GM12878 (cell line): ENCODE data around the gene CALR. TPM values are rescaled to one million over a fixed set of nuclear protein-coding genes. Genes with fewer than 3 reads are reported as not detected.
"Not testable (repeated sequence)": the region's sequence is repeated elsewhere in the genome, so short reads cannot be mapped to it uniquely, and the experiment has no call there.

Source experiments
- ATAC-seq: fragments of 200-7000 bp; cut with Tn5 transposase; 3 replicates; pipeline ENCODE4 v1.9.1; 2020; ENCODE audit warnings: mild to moderate bottlenecking, moderate library complexity
- BruUV-seq: library from RNA; stranded (reverse); fragments of 400-500 nt; replicated peaks from 2 replicates; lab custom pipeline; 2021; lab: Mats Ljungman, UMichigan
- CTCF ChIA-PET: fragments of 300-600 bp; sonication (Branson Sonifier 250); formaldehyde crosslinking; extraction: SDS; loops from one replicate; lab custom pipeline; 2021; ENCODE audit warnings: inconsistent platforms; lab: Yijun Ruan, JAX
- POLR2A ChIA-PET: fragments of 350-600 bp; formaldehyde crosslinking; extraction: SDS; loops from one replicate; lab custom pipeline; 2021; ENCODE audit warnings: inconsistent platforms; lab: Charles Lee
- RAD21 ChIA-PET: fragments of 300-600 bp; sonication (Branson Sonifier 250); formaldehyde crosslinking; loops from one replicate; lab custom pipeline; 2023; ENCODE audit warnings: antibody characterized with exemption; ENCODE audit not compliant: unreplicated experiment; lab: Charles Lee
- SMC1A ChIA-PET: fragments of 300-600 bp; sonication (Branson Sonifier 250); formaldehyde crosslinking; loops from one replicate; lab custom pipeline; 2023; ENCODE audit not compliant: unreplicated experiment, uncharacterized antibody; lab: Charles Lee
- DNase-seq: peaks from one replicate; pipeline ENCODE4 v3.0.0-alpha.2; 2011; ENCODE audit warnings: low read depth, low spot score
- FAIRE-seq: peaks from 3 replicates; lab custom pipeline; 2011; peaks lifted over from hg19 to GRCh38; lab: Jason Lieb, UNC
- H2AFZ ChIP-seq: 2 replicates; pipeline ENCODE4 v1.6.0; 2011; ENCODE audit warnings: low read depth, low read length, control low read depth; ENCODE audit not compliant: control insufficient read depth
- H3K27ac ChIP-seq: 2 replicates; pipeline ENCODE4 v1.5.1; 2011; ENCODE audit warnings: control low read depth; ENCODE audit not compliant: control insufficient read depth, insufficient read depth
- H3K27me3 ChIP-seq, 2 experiments: replicated peaks in 1 of 2; 2 replicates each; pipeline versions ENCODE4 v1.6.0 to v1.6.1; 2011; ENCODE audit warnings: low read length in 1 of 2; ENCODE audit not compliant: control insufficient read depth in 2 of 2, insufficient read depth in 2 of 2
- H3K36me3 ChIP-seq, 2 experiments: 2 replicates each; pipeline ENCODE4 v1.5.1; 2011; ENCODE audit warnings: low read length in 1 of 2; ENCODE audit not compliant: control insufficient read depth in 2 of 2, insufficient read depth in 2 of 2
- H3K4me1 ChIP-seq: 2 replicates; pipeline ENCODE4 v1.6.1; 2011; ENCODE audit warnings: mild to moderate bottlenecking, low read length, moderate library complexity, mixed read lengths; ENCODE audit not compliant: control insufficient read depth, insufficient read depth
- H3K4me2 ChIP-seq: 2 replicates; pipeline ENCODE4 v1.6.0; 2011; ENCODE audit warnings: control low read depth; ENCODE audit not compliant: control insufficient read depth, insufficient read depth
- H3K4me3 ChIP-seq: fragments of 200-600 bp; sonication (generic); 2 replicates; pipeline ENCODE4 v1.5.1; 2016
- H3K79me2 ChIP-seq: 2 replicates; pipeline ENCODE4 v1.6.0; 2011; ENCODE audit warnings: low read length; ENCODE audit not compliant: control insufficient read depth, insufficient read depth
- H3K9ac ChIP-seq: 2 replicates; pipeline ENCODE4 v1.8.0; 2011; ENCODE audit warnings: low read length, control low read depth, mixed read lengths; ENCODE audit not compliant: control insufficient read depth, insufficient read depth
- H3K9me3 ChIP-seq: replicated peaks from 3 replicates; pipeline ENCODE4 v1.5.1; 2011; ENCODE audit warnings: mild to moderate bottlenecking, low read length; ENCODE audit not compliant: control insufficient read depth, insufficient read depth
- H4K20me1 ChIP-seq: 2 replicates; pipeline ENCODE4 v1.6.0; 2011; ENCODE audit not compliant: control insufficient read depth, insufficient read depth
- BHLHE40 ChIP-seq, 2 experiments: fragments of 450-650 bp in 1 of 2; IDR thresholded peaks; 2 replicates each; pipeline ENCODE4 v1.6.1; 2011 to 2017; ENCODE audit warnings: low read depth in 2 of 2, borderline replicate concordance in 1 of 2, improper control_type of control experiment in 1 of 2, low read length in 1 of 2, mild to moderate bottlenecking in 1 of 2
- POLR2AphosphoS5 ChIP-seq: IDR thresholded peaks from 2 replicates; pipeline ENCODE4 v1.6.1; 2011; ENCODE audit warnings: mild to moderate bottlenecking, low read length, inconsistent platforms
- SMAD5 ChIP-seq: IDR thresholded peaks from 2 replicates; pipeline ENCODE4 v1.6.1; 2016; ENCODE audit warnings: antibody characterized with exemption, low read depth
- SPI1 ChIP-seq: IDR thresholded peaks from 2 replicates; pipeline ENCODE4 v1.6.1; 2011; ENCODE audit warnings: low read depth, mild to moderate bottlenecking, low read length, moderate library complexity, borderline replicate concordance; ENCODE audit not compliant: insufficient read depth
- WGBS: methylation state at CpG from one replicate; pipeline ENCODE4 v1.1.6; 2016; ENCODE audit warnings: low lambda C conversion rate; ENCODE audit not compliant: insufficient replicate concordance, insufficient coverage; ENCODE audit errors: missing lambda C conversion rate; 5-methylcytosine and 5-hydroxymethylcytosine counted together
- in situ Hi-C: fragments of 300-500 bp; cut with MboI; formaldehyde crosslinking; loops from 9 replicates; pipeline ENCODE4 v1.14.3; 2018; ENCODE audit warnings: mixed read lengths
- intact Hi-C: fragments of 100-400 bp; cut with micrococcal nuclease; formaldehyde crosslinking; loops from one replicate; pipeline ENCODE4 v1.14.2; 2022; ENCODE audit not compliant: unreplicated experiment
- polyA plus RNA-seq, 11 experiments: library from polyadenylated mRNA; depleted of rRNA in 4 of 11; unstranded in 6 of 11; stranded (reverse) in 5 of 11; fragments of >200 nt; fragmentation: Nextera tagmentation in 4 of 11; fragmentation: Illumina TruSeq in 1 of 11; extraction: Ambion mirVana in 4 of 11; extraction: Trizol in 1 of 11; gene quantifications; 1 replicate in 1 of 11; 2 replicates in 10 of 11; pipeline versions ENCODE4 v1.2.1 to v1.2.3, GENCODE V29; 2011 to 2016; ENCODE audit warnings: inconsistent platforms in 2 of 11, missing spikeins in 2 of 11, low read depth in 1 of 11
- total RNA-seq, 4 experiments: library from RNA; depleted of rRNA in 3 of 4; stranded (reverse); fragments of >200 nt in 3 of 4; fragmentation: Illumina TruSeq in 1 of 4; extraction: Trizol in 1 of 4; gene quantifications; 2 replicates each; pipeline versions ENCODE4 v1.2.1 to v1.2.3, GENCODE V29; 2013 to 2021
- TF ChIP-seq, protein P1 (sequence below): fragments of 450-650 bp; IDR thresholded peaks from 2 replicates; pipeline ENCODE4 v1.6.1; 2016; ENCODE audit warnings: mild to moderate bottlenecking
- TF ChIP-seq, protein P2 (sequence below): fragments of 450-650 bp; IDR thresholded peaks from 2 replicates; pipeline ENCODE4 v1.6.1; 2014; ENCODE audit warnings: mild to moderate bottlenecking
- TF ChIP-seq, protein P3 (sequence below): fragments of 450-650 bp; IDR thresholded peaks from 2 replicates; pipeline ENCODE4 v1.6.1; 2017; ENCODE audit warnings: mild to moderate bottlenecking

CALR gene
- total and polyA plus RNA-seq, 10 of the 15 experiments (the other 5 are each of a cell fraction or from before 2014, with no cell fraction given): 202 to 1,451 (median 749) TPM

DNA sequence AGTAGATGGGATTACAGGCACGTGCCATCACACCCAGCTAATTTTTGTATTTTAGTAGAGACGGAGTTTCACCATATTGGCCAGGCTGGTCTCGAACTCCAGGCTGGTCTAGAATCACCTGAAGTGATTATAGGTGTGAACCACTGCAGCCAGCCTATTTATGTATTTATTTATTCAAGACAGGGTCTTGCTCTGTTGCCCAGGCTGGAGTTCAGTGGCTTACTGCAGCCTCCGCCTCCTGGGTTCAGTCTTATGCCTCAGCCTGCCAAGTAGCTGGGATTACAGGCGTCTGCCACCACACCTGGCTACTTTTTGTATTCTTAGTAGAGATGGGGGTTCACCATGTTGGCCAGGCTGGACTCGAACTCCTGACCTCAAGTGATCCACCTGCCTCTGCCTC is 13.6 kb downstream of the CALR start:
- FAIRE-seq, ATAC-seq, RAD21 ChIA-PET: not testable (repeated sequence)

DNA sequence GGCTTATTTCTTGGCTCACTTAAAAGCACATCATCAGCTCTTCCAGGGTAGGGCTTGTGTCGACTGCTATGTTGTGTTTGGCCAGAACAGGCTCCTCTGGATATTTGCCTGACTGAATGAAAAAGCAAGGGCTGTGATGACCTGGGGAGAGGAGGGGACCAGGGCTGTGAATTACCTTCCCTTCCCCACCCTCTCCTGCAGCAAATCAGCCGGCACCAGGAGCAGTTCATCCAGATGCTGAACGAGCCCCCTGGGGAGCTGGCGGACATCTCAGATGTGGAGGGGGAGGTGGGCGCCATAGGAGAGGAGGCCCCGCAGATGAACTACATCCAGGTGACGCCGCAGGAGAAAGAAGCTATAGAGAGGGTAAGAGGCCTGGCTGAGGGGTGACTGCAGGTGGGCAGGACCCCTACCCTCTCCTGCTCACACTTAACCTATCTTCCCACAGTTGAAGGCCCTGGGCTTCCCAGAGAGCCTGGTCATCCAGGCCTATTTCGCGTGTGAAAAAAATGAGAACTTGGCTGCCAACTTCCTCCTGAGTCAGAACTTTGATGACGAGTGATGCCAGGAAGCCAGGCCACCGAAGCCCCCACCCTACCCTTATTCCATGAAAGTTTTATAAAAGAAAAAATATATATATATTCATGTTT is 14.2 kb downstream of the CALR start:
- no peak overlapping the region for H3K27ac ChIP-seq
- intact Hi-C loops (no loop called here), in situ Hi-C loops (no loop called here)
- ChIA-PET RAD21 (no interaction called here), CTCF (interaction anchor here (0.6 to 4.6 kb wide), 4 partner anchors 13 to 192 kb away, joined by 3 to 40 read pairs (median 4); partner anchors contain the start of gene DNASE2), SMC1A (interaction anchor here (2.5 kb wide), 1 partner anchor 15 kb away, joined by 9 read pairs; the partner anchor contains the start of gene CALR), POLR2A (interaction anchor here (2.4 kb wide), 1 partner anchor 15 kb away, joined by 11 read pairs; the partner anchor contains the start of gene CALR)
- 76% methylated on average over 12 of the region's 12 CpGs for WGBS
- H3K4me2 ChIP-seq: no peak overlapping the region
- ATAC-seq (no peak), FAIRE-seq (no peak), DNase-seq (no peak)
- no peaks in the 10 kb centered on the region for H3K9me3 ChIP-seq
- no peaks in the 10 kb centered on the region for H4K20me1 ChIP-seq
- peaks cover 20 to 31% of the 10 kb centered on the region in 2 experiments for H3K36me3 ChIP-seq
- no TSS peak for BruUV-seq
- H2AFZ ChIP-seq: no peak overlapping the region
- H3K4me3 ChIP-seq: no peak overlapping the region
- no peak overlapping the region for H3K9ac ChIP-seq
- no peaks in the 10 kb centered on the region for H3K27me3 ChIP-seq
- H3K79me2 ChIP-seq: peaks cover 36% of the 10 kb centered on the region
- H3K4me1 ChIP-seq: peaks cover 12% of the 10 kb centered on the region
- TF ChIP-seq SPI1: no peak
- TF ChIP-seq, protein P1, sequence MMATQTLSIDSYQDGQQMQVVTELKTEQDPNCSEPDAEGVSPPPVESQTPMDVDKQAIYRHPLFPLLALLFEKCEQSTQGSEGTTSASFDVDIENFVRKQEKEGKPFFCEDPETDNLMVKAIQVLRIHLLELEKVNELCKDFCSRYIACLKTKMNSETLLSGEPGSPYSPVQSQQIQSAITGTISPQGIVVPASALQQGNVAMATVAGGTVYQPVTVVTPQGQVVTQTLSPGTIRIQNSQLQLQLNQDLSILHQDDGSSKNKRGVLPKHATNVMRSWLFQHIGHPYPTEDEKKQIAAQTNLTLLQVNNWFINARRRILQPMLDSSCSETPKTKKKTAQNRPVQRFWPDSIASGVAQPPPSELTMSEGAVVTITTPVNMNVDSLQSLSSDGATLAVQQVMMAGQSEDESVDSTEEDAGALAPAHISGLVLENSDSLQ: no peak
- TF ChIP-seq POLR2AphosphoS5: no peak
- TF ChIP-seq, protein P2, sequence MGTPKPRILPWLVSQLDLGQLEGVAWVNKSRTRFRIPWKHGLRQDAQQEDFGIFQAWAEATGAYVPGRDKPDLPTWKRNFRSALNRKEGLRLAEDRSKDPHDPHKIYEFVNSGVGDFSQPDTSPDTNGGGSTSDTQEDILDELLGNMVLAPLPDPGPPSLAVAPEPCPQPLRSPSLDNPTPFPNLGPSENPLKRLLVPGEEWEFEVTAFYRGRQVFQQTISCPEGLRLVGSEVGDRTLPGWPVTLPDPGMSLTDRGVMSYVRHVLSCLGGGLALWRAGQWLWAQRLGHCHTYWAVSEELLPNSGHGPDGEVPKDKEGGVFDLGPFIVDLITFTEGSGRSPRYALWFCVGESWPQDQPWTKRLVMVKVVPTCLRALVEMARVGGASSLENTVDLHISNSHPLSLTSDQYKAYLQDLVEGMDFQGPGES: no peak
- TF ChIP-seq, protein P3, sequence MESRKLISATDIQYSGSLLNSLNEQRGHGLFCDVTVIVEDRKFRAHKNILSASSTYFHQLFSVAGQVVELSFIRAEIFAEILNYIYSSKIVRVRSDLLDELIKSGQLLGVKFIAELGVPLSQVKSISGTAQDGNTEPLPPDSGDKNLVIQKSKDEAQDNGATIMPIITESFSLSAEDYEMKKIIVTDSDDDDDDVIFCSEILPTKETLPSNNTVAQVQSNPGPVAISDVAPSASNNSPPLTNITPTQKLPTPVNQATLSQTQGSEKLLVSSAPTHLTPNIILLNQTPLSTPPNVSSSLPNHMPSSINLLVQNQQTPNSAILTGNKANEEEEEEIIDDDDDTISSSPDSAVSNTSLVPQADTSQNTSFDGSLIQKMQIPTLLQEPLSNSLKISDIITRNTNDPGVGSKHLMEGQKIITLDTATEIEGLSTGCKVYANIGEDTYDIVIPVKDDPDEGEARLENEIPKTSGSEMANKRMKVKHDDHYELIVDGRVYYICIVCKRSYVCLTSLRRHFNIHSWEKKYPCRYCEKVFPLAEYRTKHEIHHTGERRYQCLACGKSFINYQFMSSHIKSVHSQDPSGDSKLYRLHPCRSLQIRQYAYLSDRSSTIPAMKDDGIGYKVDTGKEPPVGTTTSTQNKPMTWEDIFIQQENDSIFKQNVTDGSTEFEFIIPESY: no peak
- TF ChIP-seq SMAD5: no peak

More for the DNA sequence above, 13.6 kb downstream of the CALR start:
- H3K27me3 ChIP-seq, H3K9me3 ChIP-seq, H3K4me3 ChIP-seq, H3K4me2 ChIP-seq, H3K9ac ChIP-seq, SMC1A ChIA-PET, intact Hi-C loops: not testable (repeated sequence)
- H3K4me1 ChIP-seq: peaks cover 15% of the 10 kb centered on the region
- TF ChIP-seq BHLHE40 (IDR thresholded peaks at IDR 0.05; ENCODE audit: borderline replicate concordance in 1 of 2, low read depth in 2 of 2, low read length in 1 of 2): peak in 1 of 2 experiments; percentile 22; a peak in 1 of 4 replicates
- TF ChIP-seq, all 136 proteins: peak for 1; not testable (repeated sequence) for 135
- Histone ChIP-seq H3K79me2 (peaks cover 37% of the 10 kb centered on the region), H3K36me3 (peaks cover 23 to 31% of the 10 kb centered on the region in 2 experiments)
- in situ Hi-C loops, DNase-seq, H4K20me1 ChIP-seq, POLR2A ChIA-PET, H3K27ac ChIP-seq, H2AFZ ChIP-seq, BruUV-seq: not testable (repeated sequence)
- WGBS: 72% methylated on average over 6 of the region's 6 CpGs
- CTCF ChIA-PET: interaction anchor here (0.6 to 0.7 kb wide), 2 partner anchors 14 to 192 kb away, joined by 3 to 4 read pairs; no protein-coding TSS in a partner anchor
